DND-41 (cell line): ENCODE data around the gene CCL17.

Source experiments
- EZH2 ChIP-seq: IDR thresholded peaks from 3 replicates; pipeline ENCODE4 v1.6.1; 2012; ENCODE audit warnings: borderline replicate concordance, low read depth, mild to moderate bottlenecking, moderate library complexity, low read length, inconsistent platforms; ENCODE audit not compliant: severe bottlenecking
- TF ChIP-seq, protein P1 (sequence below): IDR thresholded peaks from 2 replicates; pipeline ENCODE4 v1.5.1; 2012; ENCODE audit warnings: borderline replicate concordance, low read length, moderate library complexity, mild to moderate bottlenecking; ENCODE audit not compliant: poor library complexity, severe bottlenecking; ENCODE audit errors: extremely low read depth

DNA sequence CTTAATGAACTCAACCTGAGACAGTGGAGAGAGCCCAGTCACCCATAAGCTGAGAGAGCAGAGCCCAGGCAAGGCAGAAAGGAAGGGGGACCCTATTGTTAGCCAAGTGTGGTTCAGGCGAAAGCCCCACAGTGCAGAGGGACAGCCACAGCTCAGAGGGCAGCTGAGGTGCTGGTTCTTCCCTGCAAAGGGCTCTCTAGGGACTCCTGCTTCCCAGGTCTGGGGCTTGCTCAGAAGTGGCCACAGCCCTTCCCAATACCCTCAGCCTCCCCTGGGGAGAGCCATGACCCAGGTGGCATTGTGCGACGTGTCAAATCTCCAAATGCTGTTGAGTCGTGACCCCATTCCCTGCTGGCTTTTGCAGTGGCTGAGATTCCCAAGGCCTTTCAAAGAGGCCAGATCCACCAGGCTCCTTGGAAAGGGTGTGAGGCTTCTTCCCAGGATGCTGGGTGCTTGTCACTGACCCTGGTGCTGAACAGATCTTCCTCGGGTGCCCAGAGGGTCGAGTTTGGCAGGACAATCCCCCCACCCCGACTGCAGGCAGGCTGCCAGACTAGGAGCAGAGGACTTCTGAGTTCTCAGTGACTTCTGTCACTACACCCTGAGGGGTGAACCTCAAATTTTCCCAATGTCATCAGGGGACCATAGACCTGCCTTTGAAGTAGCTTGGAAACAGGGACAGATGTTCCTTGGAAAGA lies 2.5 kb upstream of the CCL17 start:
- TF ChIP-seq, protein P1, sequence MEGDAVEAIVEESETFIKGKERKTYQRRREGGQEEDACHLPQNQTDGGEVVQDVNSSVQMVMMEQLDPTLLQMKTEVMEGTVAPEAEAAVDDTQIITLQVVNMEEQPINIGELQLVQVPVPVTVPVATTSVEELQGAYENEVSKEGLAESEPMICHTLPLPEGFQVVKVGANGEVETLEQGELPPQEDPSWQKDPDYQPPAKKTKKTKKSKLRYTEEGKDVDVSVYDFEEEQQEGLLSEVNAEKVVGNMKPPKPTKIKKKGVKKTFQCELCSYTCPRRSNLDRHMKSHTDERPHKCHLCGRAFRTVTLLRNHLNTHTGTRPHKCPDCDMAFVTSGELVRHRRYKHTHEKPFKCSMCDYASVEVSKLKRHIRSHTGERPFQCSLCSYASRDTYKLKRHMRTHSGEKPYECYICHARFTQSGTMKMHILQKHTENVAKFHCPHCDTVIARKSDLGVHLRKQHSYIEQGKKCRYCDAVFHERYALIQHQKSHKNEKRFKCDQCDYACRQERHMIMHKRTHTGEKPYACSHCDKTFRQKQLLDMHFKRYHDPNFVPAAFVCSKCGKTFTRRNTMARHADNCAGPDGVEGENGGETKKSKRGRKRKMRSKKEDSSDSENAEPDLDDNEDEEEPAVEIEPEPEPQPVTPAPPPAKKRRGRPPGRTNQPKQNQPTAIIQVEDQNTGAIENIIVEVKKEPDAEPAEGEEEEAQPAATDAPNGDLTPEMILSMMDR: no peak
- TF ChIP-seq EZH2: no peak
